K562 (cell line): ENCODE data around the gene ZNF500. TPM values are rescaled to one million over a fixed set of nuclear protein-coding genes. Genes with fewer than 3 reads are reported as not detected.

ENCODE experiments used
- ATAC-seq: fragments of 200-7000 bp; cut with Tn5 transposase; 3 replicates; pipeline ENCODE4 v1.9.1; 2020; ENCODE audit warnings: moderate library complexity
- BruUV-seq: library from RNA; stranded (reverse); fragments of 400-500 nt; replicated peaks from 2 replicates; lab custom pipeline; 2021; lab: Mats Ljungman, UMichigan
- CTCF ChIA-PET: fragments of 300-600 bp; formaldehyde crosslinking; extraction: SDS; loops from one replicate; lab custom pipeline; 2021; ENCODE audit warnings: low intra/inter-chr PET ratio; lab: Yijun Ruan, JAX
- POLR2A ChIA-PET: fragments of 300-600, 350-650 bp; sonication (Branson Sonifier 250); formaldehyde crosslinking; extraction: SDS; loops from one replicate; lab custom pipeline; 2021; ENCODE audit warnings: antibody characterized with exemption, inconsistent platforms; lab: Yijun Ruan, JAX
- DNase-seq, 4 experiments: peaks; one replicate each; pipeline versions ENCODE4 v3.0.0 to v3.0.0-alpha.2; 2011 to 2018; ENCODE audit warnings: low spot score in 3 of 4, mixed read lengths in 3 of 4; ENCODE audit errors: extremely low read depth in 1 of 4
- FAIRE-seq: peaks from 2 replicates; lab custom pipeline; 2011; peaks lifted over from hg19 to GRCh38; lab: Jason Lieb, UNC
- H2AFZ ChIP-seq: 2 replicates; pipeline ENCODE4 v1.6.0; 2011; ENCODE audit warnings: low read depth, low read length, control low read depth, inconsistent platforms
- H3K27ac ChIP-seq: fragments of 200-600 bp; 3 replicates; pipeline ENCODE4 v1.8.0; 2011; ENCODE audit warnings: low read depth, mild to moderate bottlenecking, control low read depth, inconsistent platforms, low read length, moderate library complexity, mixed read lengths; ENCODE audit errors: extremely low read depth
- H3K27me3 ChIP-seq, 2 experiments: fragments of 300-600 bp in 1 of 2; 2 replicates in 1 of 2; 3 replicates in 1 of 2; pipeline versions ENCODE4 v1.6.0 to v1.8.0; 2011; ENCODE audit warnings: inconsistent platforms in 2 of 2, low read length in 2 of 2, mild to moderate bottlenecking in 1 of 2, mixed read lengths in 1 of 2, moderate library complexity in 1 of 2; ENCODE audit not compliant: control insufficient read depth in 2 of 2, insufficient read depth in 2 of 2
- H3K36me3 ChIP-seq: fragments of 300-600 bp; 3 replicates; pipeline ENCODE4 v1.8.0; 2011; ENCODE audit warnings: mild to moderate bottlenecking, low read length, inconsistent platforms; ENCODE audit not compliant: control insufficient read depth, insufficient read depth
- H3K4me1 ChIP-seq, 2 experiments: fragments of 200-600 bp in 1 of 2; replicated peaks in 1 of 2; 2 replicates in 1 of 2; 3 replicates in 1 of 2; pipeline versions ENCODE4 v1.5.1 to v1.8.0; 2011; ENCODE audit warnings: inconsistent platforms in 2 of 2, low read length in 2 of 2, mild to moderate bottlenecking in 1 of 2, mixed read lengths in 1 of 2, moderate library complexity in 1 of 2; ENCODE audit not compliant: control insufficient read depth in 2 of 2, insufficient read depth in 2 of 2
- H3K4me2 ChIP-seq: 2 replicates; pipeline ENCODE4 v1.6.1; 2011; ENCODE audit warnings: low read length, control low read depth, inconsistent platforms, mixed read lengths; ENCODE audit not compliant: insufficient read depth
- H3K4me3 ChIP-seq: fragments of 200-600 bp; sonication (generic), shearing (Covaris generic); 2 replicates; pipeline ENCODE4 v1.5.1; 2016; ENCODE audit warnings: control low read depth, inconsistent platforms
- H3K79me2 ChIP-seq: fragments of 200-600 bp; 3 replicates; pipeline ENCODE4 v1.8.0; 2011; ENCODE audit warnings: low read length, inconsistent platforms; ENCODE audit not compliant: control insufficient read depth, insufficient read depth
- H3K9ac ChIP-seq, 2 experiments: 2 replicates each; pipeline versions ENCODE4 v1.6.0 to v1.6.1; 2011; ENCODE audit warnings: low read depth in 2 of 2, low read length in 2 of 2, control low read depth in 1 of 2, inconsistent platforms in 1 of 2, mild to moderate bottlenecking in 1 of 2, mixed read lengths in 1 of 2; ENCODE audit not compliant: insufficient read depth in 1 of 2
- H3K9me1 ChIP-seq: one replicate; pipeline ENCODE4 v1.6.0; 2011; ENCODE audit warnings: inconsistent platforms, mild to moderate bottlenecking, low read length, moderate library complexity; ENCODE audit not compliant: control insufficient read depth, insufficient read depth
- H3K9me3 ChIP-seq: replicated peaks from 2 replicates; pipeline ENCODE4 v1.5.1; 2011; ENCODE audit warnings: low read depth, low read length, inconsistent platforms; ENCODE audit not compliant: control insufficient read depth, insufficient read depth
- H4K20me1 ChIP-seq: replicated peaks from 2 replicates; pipeline ENCODE4 v1.6.1; 2011; ENCODE audit warnings: low read length, inconsistent platforms, mixed read lengths; ENCODE audit not compliant: control insufficient read depth, insufficient read depth
- FOS ChIP-seq: IDR thresholded peaks from 3 replicates; pipeline ENCODE4 v1.6.1; 2011; ENCODE audit not compliant: insufficient read length; ENCODE audit errors: extremely low read depth
- HMG20B ChIP-seq: fragments of 250-450 bp; sonication (Bioruptor Pico); IDR thresholded peaks from 2 replicates; pipeline ENCODE4 v1.5.0; 2021; ENCODE audit warnings: mild to moderate bottlenecking
- HNRNPH1 ChIP-seq: fragments of 200-400 bp; formaldehyde crosslinking; optimal IDR thresholded peaks from 2 replicates; pipeline ENCODE3; 2017; ENCODE audit warnings: low read depth, mild to moderate bottlenecking, low read length, moderate library complexity
- IRF2 ChIP-seq: sonication (generic); formaldehyde crosslinking; IDR thresholded peaks from 2 replicates; pipeline ENCODE4 v1.8.1; 2022; ENCODE audit warnings: mild to moderate bottlenecking, missing genetic modification reagents
- KHSRP ChIP-seq: fragments of 450-650 bp; IDR thresholded peaks from 2 replicates; pipeline ENCODE4 v1.6.1; 2017
- MTF1 ChIP-seq: fragments of 250-450 bp; sonication (Bioruptor Pico); IDR thresholded peaks from 2 replicates; pipeline ENCODE4 v1.9.0; 2021; ENCODE audit warnings: moderate library complexity, mild to moderate bottlenecking, inconsistent platforms, borderline replicate concordance
- NCOA4 ChIP-seq: fragments of 450-650 bp; IDR thresholded peaks from 2 replicates; pipeline ENCODE4 v1.6.1; 2018; ENCODE audit warnings: mild to moderate bottlenecking; ENCODE audit not compliant: partially characterized antibody
- NFE2L1 ChIP-seq: fragments of 450-650 bp; IDR thresholded peaks from 2 replicates; pipeline ENCODE4 v1.6.1; 2016; ENCODE audit warnings: missing genetic modification characterization, low read depth, mild to moderate bottlenecking, missing compliant biosample characterization, moderate library complexity, borderline replicate concordance
- PCBP1 ChIP-seq: fragments of 200-400 bp; formaldehyde crosslinking; IDR thresholded peaks from 2 replicates; pipeline ENCODE4 v1.6.1; 2018; ENCODE audit warnings: mild to moderate bottlenecking, low read depth, low read length; ENCODE audit not compliant: poor library complexity, severe bottlenecking
- POLR3G ChIP-seq: IDR thresholded peaks from 2 replicates; pipeline ENCODE4 v1.6.1; 2011; ENCODE audit not compliant: insufficient read length, insufficient replicate concordance; ENCODE audit errors: extremely low read depth
- TCF7L2 ChIP-seq: fragments of 150-350 bp; IDR thresholded peaks from 2 replicates; pipeline ENCODE4 v1.6.1; 2016; ENCODE audit warnings: low read depth, mild to moderate bottlenecking, low read length, moderate library complexity
- ZKSCAN3 ChIP-seq: fragments of 250-450 bp; sonication (Bioruptor Pico); IDR thresholded peaks from 2 replicates; pipeline ENCODE4 v1.4.0; 2020
- ZNF75A ChIP-seq: fragments of 450-650 bp; formaldehyde crosslinking; IDR thresholded peaks from 2 replicates; pipeline ENCODE4 v1.4.0; 2020; ENCODE audit warnings: mild to moderate bottlenecking
- ZZZ3 ChIP-seq: fragments of 450-650 bp; IDR thresholded peaks from 2 replicates; pipeline ENCODE4 v1.6.1; 2016; ENCODE audit warnings: antibody characterized with exemption, mild to moderate bottlenecking, moderate library complexity
- WGBS: fragments of 100-300 bp; shearing (Covaris generic); methylation state at CpG from one replicate; pipeline ENCODE4 v1.1.6; 2016; ENCODE audit warnings: low coverage, mixed read lengths; ENCODE audit not compliant: insufficient coverage; ENCODE audit errors: missing lambda C conversion rate; 5-methylcytosine and 5-hydroxymethylcytosine counted together
- in situ Hi-C: fragments of 300-500 bp; cut with MboI; formaldehyde crosslinking; loops from 4 replicates; pipeline ENCODE4 v1.15.0; 2018; ENCODE audit warnings: inconsistent platforms, mixed read lengths
- intact Hi-C: fragments of 100-400 bp; cut with micrococcal nuclease; formaldehyde crosslinking; loops from 2 replicates; pipeline ENCODE4 v1.14.2; 2022
- polyA plus RNA-seq, 8 experiments: library from polyadenylated mRNA; depleted of rRNA in 4 of 8; stranded (reverse) in 5 of 8; unstranded in 3 of 8; fragments of >200 nt; fragmentation: Nextera tagmentation in 2 of 8; fragmentation: Illumina TruSeq in 1 of 8; extraction: Ambion mirVana in 2 of 8; extraction: Trizol in 1 of 8; gene quantifications; 2 replicates each; pipeline versions ENCODE4 v1.2.1 to v1.2.3, GENCODE V29; 2011 to 2014; ENCODE audit warnings: inconsistent platforms in 1 of 8, missing spikeins in 1 of 8
- total RNA-seq, 7 experiments: library from RNA; depleted of rRNA in 6 of 7; stranded (reverse); fragments of >200 nt in 6 of 7; fragmentation: Illumina TruSeq in 2 of 7; extraction: Trizol in 2 of 7; gene quantifications; 2 replicates each; pipeline versions ENCODE4 v1.2.1 to v1.2.3, GENCODE V29; 2011 to 2021; ENCODE audit warnings: low replicate concordance in 1 of 7
- TF ChIP-seq, protein P1 (sequence below): fragments of 250-450 bp; sonication (Bioruptor Pico); IDR thresholded peaks from 2 replicates; pipeline ENCODE4 v1.4.0; 2020; ENCODE audit warnings: mild to moderate bottlenecking, moderate library complexity, borderline replicate concordance
- TF ChIP-seq, protein P2 (sequence below), 2 experiments: fragments of 450-650 bp; conservative IDR thresholded peaks; 2 replicates each; pipeline ENCODE4 v1.6.1; 2017; ENCODE audit warnings: mild to moderate bottlenecking in 2 of 2, moderate library complexity in 2 of 2
- TF ChIP-seq, protein P3 (sequence below): sonication (generic); formaldehyde crosslinking; IDR thresholded peaks from 2 replicates; pipeline ENCODE4 v1.8.0; 2022; ENCODE audit warnings: mild to moderate bottlenecking, missing genetic modification reagents, borderline replicate concordance

ZNF500 gene
- total and polyA plus RNA-seq, 9 of the 15 experiments (the other 6 are each of a cell fraction or from before 2014, with no cell fraction given), result 0.80 to 20.8 (median 5.3) TPM

DNA sequence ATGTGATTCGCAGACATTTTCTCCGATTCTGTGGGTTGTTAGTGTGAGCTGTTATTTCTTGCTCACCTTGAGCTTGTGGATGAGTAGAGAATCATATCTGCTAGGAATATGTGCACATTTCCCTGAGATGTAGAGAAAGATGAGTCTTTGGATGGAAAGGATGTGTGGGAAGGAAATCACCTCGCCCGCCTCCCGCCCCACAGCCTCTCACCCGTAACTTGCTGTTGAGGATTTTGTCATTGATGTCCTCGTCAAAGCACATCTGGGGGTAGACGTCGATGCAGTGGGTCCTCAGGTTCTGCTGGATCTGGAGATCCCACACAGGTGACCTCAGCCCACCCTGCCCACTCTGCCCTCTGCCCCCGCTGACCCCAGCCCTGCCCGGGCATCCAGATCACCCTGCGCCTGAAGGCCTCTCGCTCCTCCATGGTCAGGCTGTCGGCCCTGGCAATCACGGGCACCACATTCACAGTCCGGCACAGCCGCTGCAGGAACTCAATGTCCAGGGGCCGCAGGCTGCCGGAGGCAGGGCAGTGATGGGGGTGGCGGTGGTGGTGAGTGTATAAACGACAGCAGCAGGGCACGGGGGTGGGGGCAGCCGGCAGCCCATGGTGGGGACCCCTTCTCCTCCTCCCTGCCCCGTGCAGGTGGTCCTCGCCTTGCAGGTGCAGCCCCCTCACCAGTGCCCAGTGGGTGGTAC, 16.4 kb upstream of the ZNF500 start:
- Histone ChIP-seq H4K20me1 (no peaks in the 10 kb centered on the region), H3K79me2 (no peaks in the 10 kb centered on the region), H3K9ac (no peak overlapping the region), H3K9me1 (no peaks in the 10 kb centered on the region), H3K9me3 (no peaks in the 10 kb centered on the region), H2AFZ (no peak overlapping the region), H3K4me2 (no peak overlapping the region), H3K36me3 (no peaks in the 10 kb centered on the region), H3K27ac (no peak overlapping the region), H3K4me1 (peaks cover 14 to 21% of the 10 kb centered on the region in 2 experiments; a peak in 4 of 5 replicates), H3K27me3 (no peaks in the 10 kb centered on the region), H3K4me3 (no peak overlapping the region)
- WGBS, result 51% methylated on average over 21 of the region's 25 CpGs
- DNase-seq (no peak), FAIRE-seq (no peak), ATAC-seq (no peak)
- no peak for TF ChIP-seq HNRNPH1
- TF ChIP-seq IRF2 (CRISPR knock-in tag), result no peak
- no peak for TF ChIP-seq PCBP1
- no peak for TF ChIP-seq NFE2L1 (tag)
- no peak for TF ChIP-seq ZNF75A
- TF ChIP-seq MTF1 (CRISPR knock-in tag), result no peak
- TF ChIP-seq KHSRP, result no peak
- TF ChIP-seq POLR3G, result no peak
- TF ChIP-seq, protein P1, sequence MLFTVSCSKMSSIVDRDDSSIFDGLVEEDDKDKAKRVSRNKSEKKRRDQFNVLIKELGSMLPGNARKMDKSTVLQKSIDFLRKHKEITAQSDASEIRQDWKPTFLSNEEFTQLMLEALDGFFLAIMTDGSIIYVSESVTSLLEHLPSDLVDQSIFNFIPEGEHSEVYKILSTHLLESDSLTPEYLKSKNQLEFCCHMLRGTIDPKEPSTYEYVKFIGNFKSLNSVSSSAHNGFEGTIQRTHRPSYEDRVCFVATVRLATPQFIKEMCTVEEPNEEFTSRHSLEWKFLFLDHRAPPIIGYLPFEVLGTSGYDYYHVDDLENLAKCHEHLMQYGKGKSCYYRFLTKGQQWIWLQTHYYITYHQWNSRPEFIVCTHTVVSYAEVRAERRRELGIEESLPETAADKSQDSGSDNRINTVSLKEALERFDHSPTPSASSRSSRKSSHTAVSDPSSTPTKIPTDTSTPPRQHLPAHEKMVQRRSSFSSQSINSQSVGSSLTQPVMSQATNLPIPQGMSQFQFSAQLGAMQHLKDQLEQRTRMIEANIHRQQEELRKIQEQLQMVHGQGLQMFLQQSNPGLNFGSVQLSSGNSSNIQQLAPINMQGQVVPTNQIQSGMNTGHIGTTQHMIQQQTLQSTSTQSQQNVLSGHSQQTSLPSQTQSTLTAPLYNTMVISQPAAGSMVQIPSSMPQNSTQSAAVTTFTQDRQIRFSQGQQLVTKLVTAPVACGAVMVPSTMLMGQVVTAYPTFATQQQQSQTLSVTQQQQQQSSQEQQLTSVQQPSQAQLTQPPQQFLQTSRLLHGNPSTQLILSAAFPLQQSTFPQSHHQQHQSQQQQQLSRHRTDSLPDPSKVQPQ, result no peak
- no peak for TF ChIP-seq NCOA4
- TF ChIP-seq, protein P2, sequence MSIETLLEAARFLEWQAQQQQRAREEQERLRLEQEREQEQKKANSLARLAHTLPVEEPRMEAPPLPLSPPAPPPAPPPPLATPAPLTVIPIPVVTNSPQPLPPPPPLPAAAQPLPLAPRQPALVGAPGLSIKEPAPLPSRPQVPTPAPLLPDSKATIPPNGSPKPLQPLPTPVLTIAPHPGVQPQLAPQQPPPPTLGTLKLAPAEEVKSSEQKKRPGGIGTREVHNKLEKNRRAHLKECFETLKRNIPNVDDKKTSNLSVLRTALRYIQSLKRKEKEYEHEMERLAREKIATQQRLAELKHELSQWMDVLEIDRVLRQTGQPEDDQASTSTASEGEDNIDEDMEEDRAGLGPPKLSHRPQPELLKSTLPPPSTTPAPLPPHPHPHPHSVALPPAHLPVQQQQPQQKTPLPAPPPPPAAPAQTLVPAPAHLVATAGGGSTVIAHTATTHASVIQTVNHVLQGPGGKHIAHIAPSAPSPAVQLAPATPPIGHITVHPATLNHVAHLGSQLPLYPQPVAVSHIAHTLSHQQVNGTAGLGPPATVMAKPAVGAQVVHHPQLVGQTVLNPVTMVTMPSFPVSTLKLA (conservative IDR thresholded peaks at IDR 0.05), result no peak
- no peak for TF ChIP-seq ZKSCAN3
- TF ChIP-seq HMG20B, result no peak
- no peak for TF ChIP-seq TCF7L2
- no peak for TF ChIP-seq ZZZ3
- TF ChIP-seq, protein P3, sequence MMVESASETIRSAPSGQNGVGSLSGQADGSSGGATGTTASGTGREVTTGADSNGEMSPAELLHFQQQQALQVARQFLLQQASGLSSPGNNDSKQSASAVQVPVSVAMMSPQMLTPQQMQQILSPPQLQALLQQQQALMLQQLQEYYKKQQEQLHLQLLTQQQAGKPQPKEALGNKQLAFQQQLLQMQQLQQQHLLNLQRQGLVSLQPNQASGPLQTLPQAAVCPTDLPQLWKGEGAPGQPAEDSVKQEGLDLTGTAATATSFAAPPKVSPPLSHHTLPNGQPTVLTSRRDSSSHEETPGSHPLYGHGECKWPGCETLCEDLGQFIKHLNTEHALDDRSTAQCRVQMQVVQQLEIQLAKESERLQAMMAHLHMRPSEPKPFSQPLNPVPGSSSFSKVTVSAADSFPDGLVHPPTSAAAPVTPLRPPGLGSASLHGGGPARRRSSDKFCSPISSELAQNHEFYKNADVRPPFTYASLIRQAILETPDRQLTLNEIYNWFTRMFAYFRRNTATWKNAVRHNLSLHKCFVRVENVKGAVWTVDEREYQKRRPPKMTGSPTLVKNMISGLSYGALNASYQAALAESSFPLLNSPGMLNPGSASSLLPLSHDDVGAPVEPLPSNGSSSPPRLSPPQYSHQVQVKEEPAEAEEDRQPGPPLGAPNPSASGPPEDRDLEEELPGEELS, result no peak
- TF ChIP-seq FOS, result no peak
- in situ Hi-C loops, result no loop called here
- CTCF ChIA-PET, result no interaction called here
- intact Hi-C loops, result no loop called here
- no TSS peak for BruUV-seq
- POLR2A ChIA-PET, result no interaction called here
